Fibroblast of lung (primary cell): Measurements from ENCODE around the gene ZNF835. TPM values are rescaled to one million over a fixed set of nuclear protein-coding genes. Genes with fewer than 3 reads are reported as not detected.
A peak's percentile ranks its signal among the peaks of the same experiment; 100 is the strongest.

Experiments used
- DNase-seq, 2 donors: peaks; one replicate each; pipeline versions ENCODE4 v3.0.0 to v3.0.0-alpha.2; 2010; ENCODE audit warnings: low read depth in 2 of 2
- H2AFZ ChIP-seq: 2 replicates; pipeline ENCODE4 v1.5.1; 2012; ENCODE audit warnings: low read length, control low read depth, inconsistent platforms
- H3K27ac ChIP-seq: 2 replicates; pipeline ENCODE4 v1.5.1; 2011; ENCODE audit warnings: low read length, control low read depth; ENCODE audit not compliant: insufficient read depth
- H3K27me3 ChIP-seq: 2 replicates; pipeline ENCODE4 v1.5.1; 2011; ENCODE audit warnings: mild to moderate bottlenecking, low read length; ENCODE audit not compliant: control insufficient read depth, insufficient read depth
- H3K36me3 ChIP-seq: 2 replicates; pipeline ENCODE4 v1.5.1; 2011; ENCODE audit warnings: low read length; ENCODE audit not compliant: control insufficient read depth, insufficient read depth
- H3K4me1 ChIP-seq: 2 replicates; pipeline ENCODE4 v1.5.1; 2011; ENCODE audit warnings: low read length; ENCODE audit not compliant: control insufficient read depth, insufficient read depth; ENCODE audit errors: extremely low read depth
- H3K4me2 ChIP-seq: 2 replicates; pipeline ENCODE4 v1.5.1; 2011; ENCODE audit warnings: low read length, control low read depth; ENCODE audit not compliant: insufficient read depth; ENCODE audit errors: extremely low read depth
- H3K4me3 ChIP-seq, 4 experiments: fragments of 200-600 bp in 1 of 4; sonication (generic) in 1 of 4; replicated peaks in 1 of 4; 2 replicates each; pipeline ENCODE4 v1.5.1; 2011 to 2016; ENCODE audit warnings: low read length in 4 of 4, low read depth in 3 of 4, mild to moderate bottlenecking in 3 of 4, control low read depth in 2 of 4, inconsistent platforms in 1 of 4, mixed read lengths in 1 of 4; ENCODE audit not compliant: insufficient read depth in 1 of 4; ENCODE audit errors: control extremely low read depth in 1 of 4
- H3K79me2 ChIP-seq: 2 replicates; pipeline ENCODE4 v1.5.1; 2012; ENCODE audit warnings: mild to moderate bottlenecking, low read length, inconsistent platforms; ENCODE audit not compliant: control insufficient read depth, insufficient read depth
- H3K9ac ChIP-seq: 2 replicates; pipeline ENCODE4 v1.5.1; 2011; ENCODE audit warnings: mild to moderate bottlenecking, low read length, control low read depth; ENCODE audit not compliant: insufficient read depth
- H3K9me3 ChIP-seq: 2 replicates; pipeline ENCODE4 v1.5.1; 2012; ENCODE audit warnings: low read depth, low read length; ENCODE audit not compliant: control insufficient read depth, insufficient read depth
- H4K20me1 ChIP-seq: 2 replicates; pipeline ENCODE4 v1.5.1; 2011; ENCODE audit warnings: low read length; ENCODE audit not compliant: control insufficient read depth, insufficient read depth; ENCODE audit errors: extremely low read depth
- CTCF ChIP-seq, 2 donors: IDR thresholded peaks in 1 of 2; conservative IDR thresholded peaks in 1 of 2; 1 replicate in 1 of 2; 2 replicates in 1 of 2; pipeline ENCODE4 v1.5.1; 2011 to 2012; ENCODE audit warnings: low read length in 2 of 2, control low read depth in 1 of 2, inconsistent platforms in 1 of 2, low read depth in 1 of 2, mild to moderate bottlenecking in 1 of 2
- EZH2 ChIP-seq: IDR thresholded peaks from 2 replicates; pipeline ENCODE4 v1.5.1; 2012; ENCODE audit warnings: low read length, control low read depth, mild to moderate bottlenecking; ENCODE audit errors: missing control alignments
- polyA minus RNA-seq: library from RNA; depleted of rRNA, polyadenylated mRNA; stranded (reverse); fragments of >200 nt; gene quantifications from 2 replicates; pipeline ENCODE4 v1.2.3, GENCODE V29; 2011; ENCODE audit warnings: low replicate concordance
- polyA plus RNA-seq, 2 donors: library from polyadenylated mRNA; depleted of rRNA in 1 of 2; stranded (reverse) in 1 of 2; unstranded in 1 of 2; fragments of >200 nt; gene quantifications; 2 replicates each; pipeline ENCODE4 v1.2.1, GENCODE V29; 2011 to 2012; ENCODE audit warnings: missing spikeins in 1 of 2
- total RNA-seq: library from RNA; depleted of rRNA; stranded (reverse); fragments of >200 nt; gene quantifications from 2 replicates; pipeline ENCODE4 v1.2.1, GENCODE V29; 2014

ZNF835 gene
- total RNA-seq (3.3 and 3.6 TPM in 2 replicates), polyA plus RNA-seq (0.53 TPM in 1 of 2 replicates, not detected in the other), polyA minus RNA-seq (0.07 TPM in 1 of 2 replicates, not detected in the other)
- 0.02 TPM in 1 of 2 replicates, not detected in the other for polyA plus RNA-seq (2012)

GRCh38 chr19:56671613-56671994 is at the start of gene ZNF835:
TSS of gene ZNF835 (minus strand) at chr19:56671757. CDS start at chr19:56665198, 6,559 bp downstream.
- Histone ChIP-seq H4K20me1 (no peaks in the 10 kb centered on the region), H3K27ac (no peak within 1 kb of the TSS), H3K9ac (no peak within 1 kb of the TSS), H3K4me3 (peak within 1 kb of the TSS in 2 of 4 experiments; percentile 20 to 59), H3K4me1 (no peaks in the 10 kb centered on the region), H3K79me2 (no peaks in the 10 kb centered on the region), H3K27me3 (no peaks in the 10 kb centered on the region), H2AFZ (no peak within 1 kb of the TSS), H3K4me2 (no peak within 1 kb of the TSS), H3K9me3 (no peaks in the 10 kb centered on the region), H3K36me3 (no peaks in the 10 kb centered on the region)
- TF ChIP-seq EZH2 (no peak), CTCF (conservative IDR thresholded peaks at IDR 0.05 in 1 of 2, IDR thresholded peaks at IDR 0.05 in 1 of 2; ENCODE audit: low read depth in 1 of 2, low read length in 2 of 2) (no peak)
- DNase-seq, result peak; percentile 2 to 70

- H2AFZ ChIP-seq, result no peak overlapping the region
- H3K4me3 ChIP-seq, result no peak overlapping the region
- H3K4me1 ChIP-seq, result no peaks in the 10 kb centered on the region
- no peak overlapping the region for H3K4me2 ChIP-seq
- no peaks in the 10 kb centered on the region for H4K20me1 ChIP-seq
- no peak overlapping the region for H3K9ac ChIP-seq
- DNase-seq, result no peak
- TF ChIP-seq CTCF (conservative IDR thresholded peaks at IDR 0.05 in 1 of 2, IDR thresholded peaks at IDR 0.05 in 1 of 2; ENCODE audit: low read depth in 1 of 2, low read length in 2 of 2) (no peak), EZH2 (no peak)
- no peaks in the 10 kb centered on the region for H3K36me3 ChIP-seq
- no peak overlapping the region for H3K27ac ChIP-seq
- H3K27me3 ChIP-seq, result no peaks in the 10 kb centered on the region
- no peaks in the 10 kb centered on the region for H3K79me2 ChIP-seq
- H3K9me3 ChIP-seq, result no peaks in the 10 kb centered on the region
Measured at GRCh38 chr19:56720281-56720680, 48.7 kb upstream of the ZNF835 start.

GRCh38 chr19:56718231-56718630 is 46.7 kb upstream of the ZNF835 start:
- H3K79me2 ChIP-seq, result no peaks in the 10 kb centered on the region

More at GRCh38 chr19:56718231-56718630, 46.7 kb upstream of the ZNF835 start:
- Histone ChIP-seq H3K4me3 (no peak overlapping the region), H3K36me3 (no peaks in the 10 kb centered on the region), H4K20me1 (no peaks in the 10 kb centered on the region), H3K9ac (no peak overlapping the region), H2AFZ (no peak overlapping the region), H3K9me3 (no peaks in the 10 kb centered on the region), H3K27ac (no peak overlapping the region), H3K27me3 (no peaks in the 10 kb centered on the region), H3K4me1 (no peaks in the 10 kb centered on the region), H3K4me2 (no peak overlapping the region)
- TF ChIP-seq CTCF (conservative IDR thresholded peaks at IDR 0.05 in 1 of 2, IDR thresholded peaks at IDR 0.05 in 1 of 2; ENCODE audit: low read depth in 1 of 2, low read length in 2 of 2), result no peak
- TF ChIP-seq EZH2, result no peak
- no peak for DNase-seq
